Measurements from ENCODE around the gene NFKBIB.
"Not testable (repeated sequence)": the region's sequence is repeated elsewhere in the genome, so short reads cannot be mapped to it uniquely, and the experiment has no call there.

Gene NFKBIB

GRCh38 chr19:38941466-38941865, 41.7 kb downstream of the NFKBIB start:
- not testable (repeated sequence) for H3K36me3 ChIP-seq (ENCODE audit: insufficient read depth, low read depth, low read length); H3K27me3 ChIP-seq (ENCODE audit: insufficient read depth, low read length); H3K27ac ChIP-seq (ENCODE audit: low read length); H3K4me3 ChIP-seq (ENCODE audit: low read length); H3K4me1 ChIP-seq (ENCODE audit: insufficient read depth, low read length); H3K9ac ChIP-seq (ENCODE audit: low read depth, low read length); H3K9me3 ChIP-seq (ENCODE audit: insufficient read depth, low read depth, low read length)

DNA sequence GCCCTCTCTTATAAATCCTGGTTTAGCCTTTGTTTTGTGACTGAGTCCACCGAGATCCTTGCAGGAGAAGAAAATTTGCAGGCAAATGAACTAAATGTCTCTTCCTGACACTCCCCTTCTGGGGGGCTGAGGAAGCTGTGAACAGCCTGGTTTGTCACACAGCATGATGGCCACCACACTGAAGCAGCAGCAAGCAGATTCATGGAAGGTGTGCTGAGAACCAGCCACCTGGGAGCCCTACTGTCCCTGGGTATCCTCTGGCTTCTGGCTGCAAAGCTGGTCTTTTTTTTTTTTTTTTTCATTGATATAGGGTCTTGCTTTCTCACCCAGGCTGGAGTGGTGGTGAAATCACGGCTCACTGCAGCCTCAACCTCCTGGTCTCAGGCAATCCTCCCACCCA, 42.2 kb downstream of the NFKBIB start:
- Histone ChIP-seq H3K27ac (ENCODE audit: low read length) (no peak overlapping the region), H3K9ac (ENCODE audit: low read depth, low read length) (no peak overlapping the region), H3K27me3 (ENCODE audit: insufficient read depth, low read length) (0 out of 2 replicates have a peak, but pooled peaks cover 4% of the 10 kb centered on the region), H3K36me3 (ENCODE audit: insufficient read depth, low read depth, low read length) (no peaks in the 10 kb centered on the region; the same call in 1 of the 2 replicates), H3K9me3 (ENCODE audit: insufficient read depth, low read depth, low read length) (no peaks in the 10 kb centered on the region), H3K4me1 (ENCODE audit: insufficient read depth, low read length) (no peaks in the 10 kb centered on the region), H3K4me3 (ENCODE audit: low read length) (no peak overlapping the region)

GRCh38 chr19:38942471-38943181, 42.9 kb downstream of the NFKBIB start:
- 0 out of 2 replicates have a peak, but pooled peaks cover 4% of the 10 kb centered on the region for H3K27me3 ChIP-seq (ENCODE audit: insufficient read depth, low read length)
- H3K9ac ChIP-seq (ENCODE audit: low read depth, low read length) = no peak overlapping the region
- H3K4me1 ChIP-seq (ENCODE audit: insufficient read depth, low read length) = no peaks in the 10 kb centered on the region
- H3K4me3 ChIP-seq (ENCODE audit: low read length) = no peak overlapping the region
- H3K27ac ChIP-seq (ENCODE audit: low read length) = no peak overlapping the region
- H3K9me3 ChIP-seq (ENCODE audit: insufficient read depth, low read depth, low read length) = no peaks in the 10 kb centered on the region
- no peaks in the 10 kb centered on the region; the same call in 1 of the 2 replicates for H3K36me3 ChIP-seq (ENCODE audit: insufficient read depth, low read depth, low read length)

- no peak overlapping the region for H3K27ac ChIP-seq (ENCODE audit: low read length)
- H3K4me3 ChIP-seq (ENCODE audit: low read length) = no peak overlapping the region
- no peak overlapping the region for H3K9ac ChIP-seq (ENCODE audit: low read depth, low read length)
- H3K4me1 ChIP-seq (ENCODE audit: insufficient read depth, low read length) = no peaks in the 10 kb centered on the region
- H3K27me3 ChIP-seq (ENCODE audit: insufficient read depth, low read length) = 0 out of 2 replicates have a peak, but pooled peaks cover 4% of the 10 kb centered on the region
- no peaks in the 10 kb centered on the region; the same call in 1 of the 2 replicates for H3K36me3 ChIP-seq (ENCODE audit: insufficient read depth, low read depth, low read length)
- no peaks in the 10 kb centered on the region for H3K9me3 ChIP-seq (ENCODE audit: insufficient read depth, low read depth, low read length)
Measured at GRCh38 chr19:38944981-38945506, 45.3 kb downstream of the NFKBIB start.

DNA sequence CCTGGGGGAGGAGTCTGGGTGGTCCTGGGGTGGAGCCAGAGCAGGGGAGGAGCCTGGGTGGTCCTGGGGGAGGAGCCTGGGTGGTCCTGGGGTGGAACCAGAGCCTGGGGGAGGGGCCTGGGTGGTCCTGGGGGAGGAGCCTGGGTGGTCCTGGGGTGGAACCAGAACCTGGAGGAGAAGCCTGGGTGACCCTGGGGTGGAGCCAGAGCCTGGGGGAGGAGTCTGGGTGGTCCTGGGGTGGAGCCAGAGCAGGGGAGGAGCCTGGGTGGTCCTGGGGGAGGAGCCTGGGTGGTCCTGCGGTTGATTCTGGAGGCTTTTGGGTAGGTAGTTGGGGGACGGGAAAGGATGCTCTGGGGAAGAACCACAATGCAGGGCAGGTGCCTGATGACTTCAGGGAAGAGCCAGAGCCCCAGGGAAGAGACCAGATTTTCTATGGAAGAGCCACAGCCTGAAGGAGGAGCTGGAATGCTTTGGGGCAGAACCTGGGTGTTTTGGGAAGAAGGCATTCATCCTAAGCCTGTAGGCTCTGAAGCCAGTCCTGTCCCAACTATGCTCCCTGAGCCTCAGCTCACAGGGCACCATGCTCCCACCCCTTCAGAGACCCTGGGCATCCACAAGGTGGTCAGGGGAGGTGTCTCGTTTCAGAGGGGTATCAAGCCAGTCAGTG, 45.9 kb downstream of the NFKBIB start:
- H3K4me3 ChIP-seq (ENCODE audit: low read length) = no peak overlapping the region
- H3K9me3 ChIP-seq (ENCODE audit: insufficient read depth, low read depth, low read length) = no peaks in the 10 kb centered on the region
- no peak overlapping the region for H3K9ac ChIP-seq (ENCODE audit: low read depth, low read length)
- peaks cover 4% of the 10 kb centered on the region; the same call in 1 of the 2 replicates for H3K27me3 ChIP-seq (ENCODE audit: insufficient read depth, low read length)
- H3K4me1 ChIP-seq (ENCODE audit: insufficient read depth, low read length) = no peaks in the 10 kb centered on the region
- no peaks in the 10 kb centered on the region; the same call in 1 of the 2 replicates for H3K36me3 ChIP-seq (ENCODE audit: insufficient read depth, low read depth, low read length)
- H3K27ac ChIP-seq (ENCODE audit: low read length) = no peak overlapping the region

DNA sequence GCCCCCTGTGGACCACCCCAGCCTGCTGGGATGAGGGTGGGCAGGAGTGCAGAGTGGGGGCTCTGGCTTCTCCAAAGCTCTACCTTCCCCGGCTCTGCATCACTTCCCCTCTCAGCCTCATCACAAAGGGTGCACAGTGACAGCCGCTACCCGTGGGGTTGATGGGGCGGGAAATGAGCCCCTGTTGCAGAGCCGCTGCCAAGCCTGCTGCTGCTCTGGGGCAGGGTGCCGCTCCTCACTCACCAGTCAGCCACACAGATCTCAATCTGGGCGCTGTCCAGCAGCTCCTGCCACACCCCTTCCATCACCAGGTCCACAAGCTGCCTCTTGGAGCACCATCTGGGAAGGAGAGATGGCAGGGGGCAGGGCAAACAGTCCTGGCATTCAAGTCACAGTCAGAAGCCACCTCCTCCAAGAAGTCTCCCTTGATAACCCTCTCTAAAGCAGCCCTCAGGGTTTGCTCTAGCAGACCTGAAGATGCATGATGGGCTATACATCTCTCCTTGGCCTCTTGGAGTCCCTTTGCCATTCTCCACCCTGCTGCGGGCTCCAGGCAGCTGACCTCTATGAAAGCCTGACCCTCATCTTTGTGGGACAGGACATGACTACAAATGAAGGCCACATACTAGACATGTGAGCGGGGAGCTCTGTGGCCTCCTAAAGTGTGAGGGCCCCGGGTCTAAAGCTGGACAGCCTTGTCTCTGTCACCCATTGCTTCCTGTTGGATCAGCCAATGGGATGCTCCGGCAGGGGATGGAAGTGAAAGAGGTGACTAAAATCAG, 46.7 kb downstream of the NFKBIB start:
- Histone ChIP-seq H3K4me1 (ENCODE audit: insufficient read depth, low read length) (no peaks in the 10 kb centered on the region), H3K4me3 (ENCODE audit: low read length) (no peak overlapping the region), H3K9ac (ENCODE audit: low read depth, low read length) (no peak overlapping the region), H3K27me3 (ENCODE audit: insufficient read depth, low read length) (peaks cover 4% of the 10 kb centered on the region; the same call in 1 of the 2 replicates), H3K27ac (ENCODE audit: low read length) (no peak overlapping the region), H3K9me3 (ENCODE audit: insufficient read depth, low read depth, low read length) (no peaks in the 10 kb centered on the region), H3K36me3 (ENCODE audit: insufficient read depth, low read depth, low read length) (no peaks in the 10 kb centered on the region; the same call in 1 of the 2 replicates)

DNA sequence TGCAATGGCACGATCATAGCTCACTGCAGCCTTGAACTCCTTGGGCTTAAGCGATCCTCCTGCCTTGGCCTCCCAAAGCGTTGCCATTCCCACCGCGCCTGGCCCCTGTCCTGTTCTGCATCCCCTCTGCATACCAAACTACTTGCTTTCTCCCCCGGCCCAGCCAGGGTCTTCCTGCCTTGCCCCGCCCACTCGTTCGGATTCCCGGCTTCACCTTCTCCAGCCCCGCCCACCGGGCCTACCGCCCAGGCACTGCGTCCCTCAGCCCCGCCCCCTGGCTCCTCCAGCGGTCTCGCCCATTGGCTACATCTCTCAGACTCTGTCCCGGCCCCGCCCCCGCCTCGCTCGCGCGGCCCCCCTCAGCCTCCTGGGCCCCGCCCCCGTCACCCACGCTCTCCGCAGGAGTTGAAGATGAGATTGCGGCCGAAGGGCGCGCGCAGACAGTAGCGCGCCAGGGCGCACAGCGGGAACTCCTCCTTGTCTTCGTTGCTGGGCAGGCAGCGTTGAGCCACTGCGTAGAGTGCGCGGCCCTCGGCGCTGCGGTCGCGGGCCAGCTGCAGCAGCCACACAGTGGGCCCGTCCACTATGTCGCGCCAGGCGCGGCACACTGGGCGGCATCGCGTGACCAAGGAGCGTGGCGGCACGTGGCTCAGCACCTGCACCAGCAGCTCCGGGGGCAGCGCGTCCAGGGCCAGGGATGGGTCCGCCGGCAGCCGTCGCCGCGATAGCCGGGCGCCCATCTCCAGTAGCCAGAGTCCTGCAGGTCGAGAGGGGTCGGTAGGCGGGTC, 50.0 kb downstream of the NFKBIB start:
- Histone ChIP-seq H3K9ac (ENCODE audit: low read depth, low read length) (peak overlapping the region; percentile 59; the same call in 1 of the 2 replicates), H3K27me3 (ENCODE audit: insufficient read depth, low read length) (no peaks in the 10 kb centered on the region; the same call in 1 of the 2 replicates), H3K27ac (ENCODE audit: low read length) (no peak overlapping the region), H3K4me1 (ENCODE audit: insufficient read depth, low read length) (no peaks in the 10 kb centered on the region), H3K4me3 (ENCODE audit: low read length) (peak overlapping the region; percentile 71), H3K36me3 (ENCODE audit: insufficient read depth, low read depth, low read length) (no peaks in the 10 kb centered on the region), H3K9me3 (ENCODE audit: insufficient read depth, low read depth, low read length) (no peaks in the 10 kb centered on the region)

DNA sequence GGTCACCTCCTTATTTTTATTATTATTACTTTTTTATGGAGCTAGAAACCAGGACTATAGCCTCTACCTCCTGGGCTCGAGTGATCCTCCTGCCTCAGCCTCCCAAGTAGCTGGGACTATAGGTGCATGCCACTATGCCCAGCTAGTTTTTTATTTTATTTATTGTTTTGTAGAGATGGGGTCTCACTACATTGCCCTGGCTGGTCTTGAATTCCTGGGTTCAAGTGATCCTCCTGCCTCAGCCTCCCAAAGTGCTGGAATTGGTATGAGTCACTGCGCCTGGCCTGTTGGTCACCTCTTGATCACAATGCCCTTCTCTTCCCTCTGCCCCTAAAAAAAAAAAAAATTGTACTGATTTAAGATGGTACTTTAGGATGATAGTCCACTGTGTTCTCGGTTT, 51.4 kb downstream of the NFKBIB start:
- H3K27me3 ChIP-seq (ENCODE audit: insufficient read depth, low read length) = no peaks in the 10 kb centered on the region; the same call in 1 of the 2 replicates
- H3K4me3 ChIP-seq (ENCODE audit: low read length) = no peak overlapping the region
- no peak overlapping the region for H3K27ac ChIP-seq (ENCODE audit: low read length)
- no peaks in the 10 kb centered on the region for H3K4me1 ChIP-seq (ENCODE audit: insufficient read depth, low read length)
- no peaks in the 10 kb centered on the region for H3K36me3 ChIP-seq (ENCODE audit: insufficient read depth, low read depth, low read length)
- H3K9ac ChIP-seq (ENCODE audit: low read depth, low read length) = no peak overlapping the region
- H3K9me3 ChIP-seq (ENCODE audit: insufficient read depth, low read depth, low read length) = no peaks in the 10 kb centered on the region

DNA sequence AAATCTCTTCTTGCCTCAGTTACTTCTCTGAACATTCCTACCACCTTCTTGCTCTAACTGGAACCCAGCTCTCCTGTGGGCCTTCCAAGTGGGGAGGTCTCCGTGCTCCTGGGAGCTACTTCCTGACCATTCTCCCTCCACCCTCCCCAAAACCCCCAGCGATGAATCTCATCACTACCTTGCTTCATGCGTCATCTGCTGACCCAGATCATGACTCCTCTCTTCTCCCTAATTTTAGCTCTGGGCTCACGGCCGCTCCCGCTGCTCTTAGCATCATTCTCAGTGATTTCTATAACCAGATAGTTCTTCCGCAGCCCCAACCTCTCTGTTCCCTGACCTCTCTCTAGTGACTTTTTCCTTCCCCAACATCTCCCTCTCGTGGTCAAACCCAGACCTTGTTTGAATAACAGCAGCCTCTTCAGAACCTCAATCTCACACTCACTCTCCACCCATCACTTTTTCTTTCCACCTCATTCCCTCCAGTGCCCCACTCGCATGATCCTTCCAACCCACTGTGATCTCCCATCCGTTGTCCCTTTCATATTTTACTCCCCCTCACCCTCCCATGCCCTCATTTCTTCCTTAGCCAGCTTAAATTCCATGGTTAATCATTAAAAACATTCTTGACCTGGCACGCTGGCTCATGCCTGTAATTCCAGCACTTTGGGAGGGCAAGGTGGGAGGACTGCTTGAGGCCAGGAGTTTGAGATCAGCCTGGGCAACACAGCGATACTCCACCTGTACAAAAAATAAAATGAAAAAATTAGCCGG, 52.8 kb downstream of the NFKBIB start:
- Histone ChIP-seq H3K27ac (ENCODE audit: low read length) (no peak overlapping the region), H3K9ac (ENCODE audit: low read depth, low read length) (no peak overlapping the region), H3K4me3 (ENCODE audit: low read length) (no peak overlapping the region), H3K9me3 (ENCODE audit: insufficient read depth, low read depth, low read length) (no peaks in the 10 kb centered on the region), H3K4me1 (ENCODE audit: insufficient read depth, low read length) (no peaks in the 10 kb centered on the region), H3K36me3 (ENCODE audit: insufficient read depth, low read depth, low read length) (no peaks in the 10 kb centered on the region), H3K27me3 (ENCODE audit: insufficient read depth, low read length) (no peaks in the 10 kb centered on the region; the same call in 1 of the 2 replicates)

GRCh38 chr19:38953677-38954076, 53.9 kb downstream of the NFKBIB start:
- Histone ChIP-seq H3K4me3 (ENCODE audit: low read length) (no peak overlapping the region), H3K9ac (ENCODE audit: low read depth, low read length) (no peak overlapping the region), H3K36me3 (ENCODE audit: insufficient read depth, low read depth, low read length) (no peaks in the 10 kb centered on the region), H3K27me3 (ENCODE audit: insufficient read depth, low read length) (no peaks in the 10 kb centered on the region; the same call in 1 of the 2 replicates), H3K4me1 (ENCODE audit: insufficient read depth, low read length) (no peaks in the 10 kb centered on the region), H3K9me3 (ENCODE audit: insufficient read depth, low read depth, low read length) (no peaks in the 10 kb centered on the region), H3K27ac (ENCODE audit: low read length) (no peak overlapping the region)
